Naive thymus-derived CD4-positive, alpha-beta T cell (primary cell): ENCODE data around the gene ARL6IP6. TPM values are rescaled to one million over a fixed set of nuclear protein-coding genes. Genes with fewer than 3 reads are reported as not detected.
"Not testable (repeated sequence)": the region's sequence is repeated elsewhere in the genome, so short reads cannot be mapped to it uniquely, and the experiment has no call there.

ENCODE experiments used
- ATAC-seq: fragments of 150-1000 bp; cut with Tn5 transposase; 2 replicates; pipeline ENCODE4 v1.10.0; 2021; ENCODE audit warnings: mild to moderate bottlenecking, moderate library complexity
- CTCF ChIA-PET: fragments of 350-600 bp; sonication (Branson Sonifier 250); formaldehyde crosslinking; loops from one replicate; lab custom pipeline; 2021; ENCODE audit warnings: antibody characterized with exemption; lab: Charles Lee
- POLR2A ChIA-PET: fragments of 350-600 bp; sonication (Branson Sonifier 250); formaldehyde crosslinking; loops from one replicate; lab custom pipeline; 2021; ENCODE audit warnings: antibody characterized with exemption, inconsistent platforms; lab: Charles Lee
- DNase-seq, 9 donors: peaks; one replicate each; pipeline versions ENCODE4 v3.0.0 to v3.0.0-alpha.2; 2020 to 2022; ENCODE audit warnings: mixed read lengths in 1 of 9
- H3K27ac ChIP-seq: one replicate; pipeline ENCODE4 v1.7.0; 2013; ENCODE audit warnings: mild to moderate bottlenecking, low read depth, low read length, moderate library complexity
- H3K27me3 ChIP-seq, 2 donors: one replicate each; pipeline ENCODE4 v1.7.0; 2013; ENCODE audit warnings: low read length in 2 of 2, mild to moderate bottlenecking in 2 of 2, moderate library complexity in 2 of 2; ENCODE audit not compliant: control insufficient read depth in 2 of 2, insufficient read depth in 2 of 2
- H3K36me3 ChIP-seq, 3 experiments: 1 replicate in 2 of 3; 2 replicates in 1 of 3; pipeline ENCODE4 v1.7.0; 2013; ENCODE audit warnings: low read length in 3 of 3, mild to moderate bottlenecking in 3 of 3, moderate library complexity in 1 of 3; ENCODE audit not compliant: insufficient read depth in 3 of 3, control insufficient read depth in 2 of 3
- H3K4me1 ChIP-seq, 2 donors: one replicate each; pipeline ENCODE4 v1.7.0; 2013; ENCODE audit warnings: low read length in 2 of 2, mild to moderate bottlenecking in 2 of 2, moderate library complexity in 1 of 2; ENCODE audit not compliant: control insufficient read depth in 2 of 2, insufficient read depth in 2 of 2
- H3K4me3 ChIP-seq: 2 replicates; pipeline ENCODE4 v1.7.0; 2013; ENCODE audit warnings: mild to moderate bottlenecking, low read length
- H3K9me3 ChIP-seq, 3 experiments: 1 replicate in 2 of 3; 2 replicates in 1 of 3; pipeline ENCODE4 v1.7.0; 2013; ENCODE audit warnings: low read length in 3 of 3; ENCODE audit not compliant: control insufficient read depth in 2 of 3
- H3K27ac Mint-ChIP-seq, 9 donors: one replicate each; pipeline ENCODE4 v1.8.0; 2020 to 2022; ENCODE audit warnings: mixed read lengths in 9 of 9, mild to moderate bottlenecking in 8 of 9, moderate library complexity in 5 of 9, inconsistent platforms in 2 of 9
- H3K27me3 Mint-ChIP-seq, 5 donors: one replicate each; pipeline ENCODE4 v1.8.0; 2021 to 2022; ENCODE audit warnings: mixed read lengths in 5 of 5, mild to moderate bottlenecking in 1 of 5
- H3K36me3 Mint-ChIP-seq, 5 donors: one replicate each; pipeline ENCODE4 v1.8.0; 2020 to 2022; ENCODE audit warnings: mixed read lengths in 5 of 5, mild to moderate bottlenecking in 3 of 5, inconsistent platforms in 1 of 5
- H3K4me1 Mint-ChIP-seq, 7 donors: one replicate each; pipeline ENCODE4 v1.8.0; 2020 to 2022; ENCODE audit warnings: mixed read lengths in 7 of 7, mild to moderate bottlenecking in 3 of 7, inconsistent platforms in 1 of 7
- H3K4me3 Mint-ChIP-seq, 10 donors: one replicate each; pipeline ENCODE4 v1.8.0; 2020 to 2022; ENCODE audit warnings: mild to moderate bottlenecking in 10 of 10, mixed read lengths in 10 of 10, moderate library complexity in 6 of 10, inconsistent platforms in 2 of 10
- H3K9me3 Mint-ChIP-seq, 11 donors: one replicate each; pipeline ENCODE4 v1.8.0; 2020 to 2022; ENCODE audit warnings: mixed read lengths in 11 of 11, mild to moderate bottlenecking in 4 of 11, inconsistent platforms in 1 of 11, moderate library complexity in 1 of 11
- intact Hi-C, 2 donors: fragments of 100-400 bp; cut with micrococcal nuclease; formaldehyde crosslinking; loops; one replicate each; pipeline ENCODE4 v1.15.1; 2023
- polyA plus RNA-seq, 2 donors: library from polyadenylated mRNA; unstranded; fragments of 300-500 nt; fragmentation: Illumina TruSeq; gene quantifications; one replicate each; pipeline ENCODE4 v1.2.3, GENCODE V29; 2021
- total RNA-seq, 6 experiments: library from RNA in 5 of 6; stranded (reverse) in 5 of 6; gene quantifications; 1 replicate in 5 of 6; 2 replicates in 1 of 6; pipeline ENCODE4 v1.2.3 and lab custom pipeline; 2021 to 2026

ARL6IP6 gene
- total and polyA plus RNA-seq, 7 experiments from 2014 or later: 10.2 to 43.6 (median 18.0) TPM

DNA sequence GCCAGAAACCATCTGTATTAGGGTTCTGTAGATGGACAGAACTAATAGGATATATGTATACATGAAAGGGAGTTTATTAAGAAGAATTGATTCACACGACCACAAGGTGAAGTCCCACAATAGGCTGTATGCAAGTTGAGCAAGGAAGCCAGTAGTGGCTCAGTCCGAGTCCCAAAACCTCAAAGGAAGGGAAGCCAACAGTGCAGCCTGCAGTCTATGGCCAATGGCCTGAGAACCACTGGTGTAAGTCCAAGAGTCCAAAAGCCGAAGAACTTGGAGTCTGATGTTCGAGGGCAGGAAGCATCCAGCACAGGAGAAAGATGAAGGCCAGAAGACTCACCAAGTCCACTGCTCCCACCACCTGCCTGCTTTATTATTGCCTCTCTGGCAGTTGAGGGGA is 44.8 kb downstream of the ARL6IP6 start:
- H3K27ac ChIP-seq, H3K9me3 ChIP-seq, H3K4me1 ChIP-seq, H3K27me3 Mint-ChIP-seq, ATAC-seq, H3K4me3 Mint-ChIP-seq, CTCF ChIA-PET, intact Hi-C loops, H3K27ac Mint-ChIP-seq, H3K27me3 ChIP-seq, H3K9me3 Mint-ChIP-seq, DNase-seq, H3K4me1 Mint-ChIP-seq, POLR2A ChIA-PET, H3K4me3 ChIP-seq, H3K36me3 ChIP-seq: not testable (repeated sequence)
- peaks cover 0 to 20% (median 17%) of the 10 kb centered on the region in 5 donors for H3K36me3 Mint-ChIP-seq

GRCh38 chr2:152763651-152764050 is 45.2 kb downstream of the ARL6IP6 start:
- H3K4me3 Mint-ChIP-seq: no peak overlapping the region
- ChIA-PET CTCF (no interaction called here), POLR2A (no interaction called here)
- H3K4me1 Mint-ChIP-seq: no peaks in the 10 kb centered on the region
- ATAC-seq: no peak
- peaks cover 0 to 2% (median 0%) of the 10 kb centered on the region in 11 donors for H3K9me3 Mint-ChIP-seq
- Histone ChIP-seq H3K4me3 (no peak overlapping the region), H3K36me3 (peaks cover 0 to 6% (median 0%) of the 10 kb centered on the region in 3 experiments), H3K27me3 (no peaks in the 10 kb centered on the region), H3K9me3 (no peaks in the 10 kb centered on the region), H3K27ac (no peak overlapping the region), H3K4me1 (no peaks in the 10 kb centered on the region)
- no peak for DNase-seq
- intact Hi-C loops: no loop called here
- H3K27me3 Mint-ChIP-seq: peaks cover 0 to under 1% (median 0%) of the 10 kb centered on the region in 5 donors
- H3K36me3 Mint-ChIP-seq: peaks cover 0 to 18% (median 17%) of the 10 kb centered on the region in 5 donors
- no peak overlapping the region for H3K27ac Mint-ChIP-seq

- ChIA-PET POLR2A (no interaction called here), CTCF (no interaction called here)
- H3K9me3 Mint-ChIP-seq: peaks cover 0 to 2% (median 0%) of the 10 kb centered on the region in 11 donors
- no peak overlapping the region for H3K27ac Mint-ChIP-seq
- H3K4me3 ChIP-seq: no peak overlapping the region
- no peaks in the 10 kb centered on the region for H3K4me1 Mint-ChIP-seq
- no peaks in the 10 kb centered on the region for H3K36me3 ChIP-seq
- no peaks in the 10 kb centered on the region for H3K27me3 ChIP-seq
- no peak overlapping the region for H3K27ac ChIP-seq
- peaks cover 0 to 6% (median 0%) of the 10 kb centered on the region in 5 donors for H3K27me3 Mint-ChIP-seq
- H3K36me3 Mint-ChIP-seq: peaks cover 0 to 11% (median 9%) of the 10 kb centered on the region in 5 donors
- ATAC-seq (no peak), DNase-seq (no peak)
- intact Hi-C loops: no loop called here
- H3K4me3 Mint-ChIP-seq: no peak overlapping the region
- no peaks in the 10 kb centered on the region for H3K9me3 ChIP-seq
- H3K4me1 ChIP-seq: no peaks in the 10 kb centered on the region
Observed at GRCh38 chr2:152766928-152767327, 48.5 kb downstream of the ARL6IP6 start.

GRCh38 chr2:152781175-152781574 is 62.8 kb downstream of the ARL6IP6 start:
- H3K4me1 Mint-ChIP-seq: no peaks in the 10 kb centered on the region
- ChIA-PET CTCF (no interaction called here), POLR2A (no interaction called here)
- no peak overlapping the region for H3K4me3 ChIP-seq
- no peaks in the 10 kb centered on the region for H3K9me3 Mint-ChIP-seq
- no peak for DNase-seq
- no peak overlapping the region for H3K27ac Mint-ChIP-seq
- intact Hi-C loops: no loop called here
- H3K27me3 ChIP-seq: no peaks in the 10 kb centered on the region
- H3K9me3 ChIP-seq: no peaks in the 10 kb centered on the region
- H3K36me3 Mint-ChIP-seq: no peaks in the 10 kb centered on the region
- no peaks in the 10 kb centered on the region for H3K4me1 ChIP-seq
- H3K27ac ChIP-seq: no peak overlapping the region
- H3K4me3 Mint-ChIP-seq: no peak overlapping the region
- H3K36me3 ChIP-seq: no peaks in the 10 kb centered on the region
- H3K27me3 Mint-ChIP-seq: peaks cover 6 to 27% (median 20%) of the 10 kb centered on the region in 5 donors
- no peak for ATAC-seq

- H3K9me3 Mint-ChIP-seq: peaks cover 0 to 2% (median 0%) of the 10 kb centered on the region in 11 donors
- H3K36me3 ChIP-seq: no peaks in the 10 kb centered on the region
- H3K27me3 Mint-ChIP-seq: peaks cover 3 to 24% (median 22%) of the 10 kb centered on the region in 5 donors
- CTCF ChIA-PET: no interaction called here
- no peaks in the 10 kb centered on the region for H3K9me3 ChIP-seq
- POLR2A ChIA-PET: no interaction called here
- H3K4me3 ChIP-seq: no peak overlapping the region
- no peak overlapping the region for H3K27ac ChIP-seq
- ATAC-seq (no peak), DNase-seq (no peak)
- intact Hi-C loops: no loop called here
- no peaks in the 10 kb centered on the region for H3K4me1 Mint-ChIP-seq
- no peak overlapping the region for H3K4me3 Mint-ChIP-seq
- no peaks in the 10 kb centered on the region for H3K36me3 Mint-ChIP-seq
- H3K4me1 ChIP-seq: no peaks in the 10 kb centered on the region
- no peaks in the 10 kb centered on the region for H3K27me3 ChIP-seq
- H3K27ac Mint-ChIP-seq: no peak overlapping the region
Observed at GRCh38 chr2:152782171-152782570, 63.8 kb downstream of the ARL6IP6 start.

DNA sequence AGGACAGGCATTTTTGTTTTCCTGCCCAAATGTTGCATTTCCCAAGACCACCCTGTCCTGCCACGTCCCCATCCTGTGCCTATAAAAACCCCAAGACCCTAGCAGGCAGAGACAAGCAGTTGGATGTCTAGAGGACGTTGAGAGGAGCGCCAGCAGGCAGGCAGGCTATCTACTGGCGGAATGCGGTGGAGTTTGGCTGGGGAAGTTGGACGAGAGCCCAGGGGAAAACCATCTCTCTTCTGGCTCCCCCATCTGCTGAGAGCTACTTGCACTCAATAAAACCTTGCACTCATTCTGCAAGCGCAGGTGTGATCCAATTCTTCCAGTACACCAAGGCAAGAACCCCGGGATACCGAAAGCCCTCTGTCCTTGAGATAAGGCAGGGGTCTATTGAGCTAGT is 72.5 kb downstream of the ARL6IP6 start:
- DNase-seq: no peak
- ATAC-seq: no peak
- ChIA-PET POLR2A (no interaction called here), CTCF (no interaction called here)
- H3K4me1 ChIP-seq: no peaks in the 10 kb centered on the region
- H3K27me3 ChIP-seq: no peaks in the 10 kb centered on the region
- no peak overlapping the region for H3K27ac Mint-ChIP-seq
- H3K36me3 Mint-ChIP-seq: no peaks in the 10 kb centered on the region
- peaks cover 0 to 15% (median 8%) of the 10 kb centered on the region in 5 donors for H3K27me3 Mint-ChIP-seq
- intact Hi-C loops: no loop called here
- H3K4me3 ChIP-seq: no peak overlapping the region
- no peaks in the 10 kb centered on the region for H3K4me1 Mint-ChIP-seq
- peaks cover 0 to 2% (median 0%) of the 10 kb centered on the region in 11 donors for H3K9me3 Mint-ChIP-seq
- H3K4me3 Mint-ChIP-seq: no peak overlapping the region
- H3K27ac ChIP-seq: no peak overlapping the region
- H3K9me3 ChIP-seq: no peaks in the 10 kb centered on the region
- no peaks in the 10 kb centered on the region for H3K36me3 ChIP-seq

- POLR2A ChIA-PET: no interaction called here
Observed at GRCh38 chr2:152791979-152792378, 73.6 kb downstream of the ARL6IP6 start.

More at GRCh38 chr2:152791979-152792378, 73.6 kb downstream of the ARL6IP6 start:
- CTCF ChIA-PET: no interaction called here
- no peaks in the 10 kb centered on the region for H3K36me3 Mint-ChIP-seq
- intact Hi-C loops: no loop called here
- H3K4me3 Mint-ChIP-seq: no peak overlapping the region
- Histone ChIP-seq H3K4me1 (no peaks in the 10 kb centered on the region), H3K27ac (no peak overlapping the region), H3K36me3 (no peaks in the 10 kb centered on the region), H3K9me3 (no peaks in the 10 kb centered on the region), H3K4me3 (no peak overlapping the region), H3K27me3 (no peaks in the 10 kb centered on the region)
- H3K27me3 Mint-ChIP-seq: peaks cover 0 to 9% (median 3%) of the 10 kb centered on the region in 5 donors
- H3K27ac Mint-ChIP-seq: no peak overlapping the region
- peaks cover 0 to under 1% (median 0%) of the 10 kb centered on the region in 11 donors for H3K9me3 Mint-ChIP-seq
- H3K4me1 Mint-ChIP-seq: no peaks in the 10 kb centered on the region
- DNase-seq: no peak
- no peak for ATAC-seq
